BLaER1 (cell line): ENCODE results near the gene SYT6.
A peak's percentile ranks its signal among the peaks of the same experiment; 100 is the strongest.
"Not testable (repeated sequence)": the region's sequence is repeated elsewhere in the genome, so short reads cannot be mapped to it uniquely, and the experiment has no call there.

Experiments used
- H3K27ac ChIP-seq: shearing (Covaris generic); formaldehyde crosslinking; 2 replicates; pipeline ENCODE4 v1.8.1; 2022
- H3K27me3 ChIP-seq: shearing (Covaris generic); formaldehyde crosslinking; 2 replicates; pipeline ENCODE4 v1.8.1; 2022
- H3K36me3 ChIP-seq: shearing (Covaris generic); formaldehyde crosslinking; 2 replicates; pipeline ENCODE4 v1.8.1; 2022
- H3K4me1 ChIP-seq: shearing (Covaris generic); formaldehyde crosslinking; 2 replicates; pipeline ENCODE4 v1.8.1; 2022
- H3K4me2 ChIP-seq: shearing (Covaris generic); formaldehyde crosslinking; 2 replicates; pipeline ENCODE4 v1.8.1; 2022
- H3K4me3 ChIP-seq: shearing (Covaris generic); formaldehyde crosslinking; 2 replicates; pipeline ENCODE4 v1.8.1; 2022
- H3K9ac ChIP-seq: shearing (Covaris generic); formaldehyde crosslinking; 2 replicates; pipeline ENCODE4 v1.8.1; 2022
- H3K9me3 ChIP-seq: shearing (Covaris generic); formaldehyde crosslinking; 2 replicates; pipeline ENCODE4 v1.8.1; 2022
- H4K20me1 ChIP-seq: shearing (Covaris generic); formaldehyde crosslinking; 2 replicates; pipeline ENCODE4 v1.8.1; 2022
- Cebpa-rat ChIP-seq: shearing (Covaris generic); IDR thresholded peaks from 2 replicates; pipeline ENCODE4 v1.8.1; 2022

The SYT6 gene

DNA sequence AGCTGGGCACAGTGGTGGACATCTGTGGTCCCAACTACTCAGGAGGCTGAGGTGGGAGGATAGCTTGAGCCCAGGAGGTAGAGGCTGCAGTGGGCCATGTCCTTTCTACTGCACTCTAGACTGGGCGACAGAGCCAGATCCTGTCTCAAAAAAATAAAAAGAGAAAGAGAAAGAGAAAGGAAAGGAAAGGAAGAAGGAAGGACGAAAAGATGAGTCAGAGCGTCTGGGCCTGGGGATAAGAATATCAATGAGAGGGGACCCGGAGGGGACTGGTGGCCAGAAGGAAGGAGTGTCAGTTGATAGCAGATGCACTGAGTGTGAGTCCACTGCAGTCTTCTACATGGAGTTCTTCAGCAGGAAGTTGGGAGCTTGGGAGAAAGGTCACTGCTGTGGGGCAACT lies 75.6 kb downstream of the SYT6 start:
- no peak for TF ChIP-seq Cebpa-rat
- no peak overlapping the region for H3K27ac ChIP-seq
- no peak overlapping the region for H3K4me2 ChIP-seq
- no peaks in the 10 kb centered on the region for H4K20me1 ChIP-seq
- no peaks in the 10 kb centered on the region for H3K36me3 ChIP-seq
- no peaks in the 10 kb centered on the region for H3K27me3 ChIP-seq
- peaks cover 1% of the 10 kb centered on the region; the same call in 1 of the 2 replicates for H3K9me3 ChIP-seq
- peaks cover 7% of the 10 kb centered on the region; the same call in 1 of the 2 replicates for H3K4me1 ChIP-seq
- H3K4me3 ChIP-seq, result no peak overlapping the region
- H3K9ac ChIP-seq, result no peak overlapping the region

DNA sequence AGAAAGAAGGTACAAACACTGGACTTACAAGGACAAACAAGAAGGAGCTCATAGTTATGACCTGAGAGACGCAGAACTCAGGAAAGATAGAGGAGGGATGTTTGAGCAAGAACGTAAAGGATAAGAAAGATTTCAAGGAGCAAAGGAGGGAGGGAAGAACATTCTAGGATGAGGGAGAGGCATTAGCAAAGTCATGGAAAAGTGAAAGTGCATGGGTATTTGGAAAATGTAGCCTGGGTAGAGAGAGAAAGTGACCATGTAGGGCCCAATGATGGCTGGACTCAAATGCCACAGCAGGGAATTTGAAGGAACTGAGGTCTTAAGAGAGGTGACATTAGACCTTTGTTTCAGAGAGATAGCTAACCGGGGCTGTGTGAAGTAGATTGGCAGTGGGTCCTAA lies 76.5 kb downstream of the SYT6 start:
- H3K4me2 ChIP-seq, result no peak overlapping the region
- no peak for TF ChIP-seq Cebpa-rat
- peaks cover 11% of the 10 kb centered on the region for H3K9me3 ChIP-seq
- no peaks in the 10 kb centered on the region for H3K36me3 ChIP-seq
- H4K20me1 ChIP-seq, result no peaks in the 10 kb centered on the region
- H3K9ac ChIP-seq, result no peak overlapping the region
- peaks cover 7% of the 10 kb centered on the region; the same call in 1 of the 2 replicates for H3K4me1 ChIP-seq
- no peak overlapping the region for H3K4me3 ChIP-seq
- no peaks in the 10 kb centered on the region for H3K27me3 ChIP-seq
- no peak overlapping the region for H3K27ac ChIP-seq

DNA sequence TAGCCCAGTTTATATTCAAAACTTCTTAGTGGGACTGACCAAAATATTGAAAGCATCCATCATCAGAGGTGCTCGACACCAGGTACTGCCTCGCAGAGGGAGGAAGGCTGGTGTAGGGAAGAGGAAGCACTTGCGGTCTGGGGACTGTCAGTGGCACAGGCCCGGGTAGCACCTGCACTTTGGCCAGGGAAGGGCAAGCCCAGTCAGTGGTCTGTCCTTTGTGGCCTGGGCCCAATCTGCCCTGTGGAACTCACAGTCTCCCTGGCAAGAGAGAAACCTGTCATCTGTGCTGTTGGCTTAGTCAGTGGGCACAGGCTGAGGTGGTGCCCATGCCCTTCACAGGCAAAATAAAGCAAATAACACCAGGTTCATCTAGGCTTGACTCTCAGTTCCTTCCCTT lies 77.4 kb downstream of the SYT6 start:
- Histone ChIP-seq H3K4me3 (no peak overlapping the region), H3K9me3 (peaks cover 19% of the 10 kb centered on the region), H3K27ac (no peak overlapping the region), H3K4me1 (peaks cover 7% of the 10 kb centered on the region; the same call in 1 of the 2 replicates), H3K9ac (no peak overlapping the region), H3K4me2 (peak overlapping the region; percentile 7; the same call in 1 of the 2 replicates), H3K36me3 (no peaks in the 10 kb centered on the region), H3K27me3 (no peaks in the 10 kb centered on the region), H4K20me1 (no peaks in the 10 kb centered on the region)
- no peak for TF ChIP-seq Cebpa-rat

DNA sequence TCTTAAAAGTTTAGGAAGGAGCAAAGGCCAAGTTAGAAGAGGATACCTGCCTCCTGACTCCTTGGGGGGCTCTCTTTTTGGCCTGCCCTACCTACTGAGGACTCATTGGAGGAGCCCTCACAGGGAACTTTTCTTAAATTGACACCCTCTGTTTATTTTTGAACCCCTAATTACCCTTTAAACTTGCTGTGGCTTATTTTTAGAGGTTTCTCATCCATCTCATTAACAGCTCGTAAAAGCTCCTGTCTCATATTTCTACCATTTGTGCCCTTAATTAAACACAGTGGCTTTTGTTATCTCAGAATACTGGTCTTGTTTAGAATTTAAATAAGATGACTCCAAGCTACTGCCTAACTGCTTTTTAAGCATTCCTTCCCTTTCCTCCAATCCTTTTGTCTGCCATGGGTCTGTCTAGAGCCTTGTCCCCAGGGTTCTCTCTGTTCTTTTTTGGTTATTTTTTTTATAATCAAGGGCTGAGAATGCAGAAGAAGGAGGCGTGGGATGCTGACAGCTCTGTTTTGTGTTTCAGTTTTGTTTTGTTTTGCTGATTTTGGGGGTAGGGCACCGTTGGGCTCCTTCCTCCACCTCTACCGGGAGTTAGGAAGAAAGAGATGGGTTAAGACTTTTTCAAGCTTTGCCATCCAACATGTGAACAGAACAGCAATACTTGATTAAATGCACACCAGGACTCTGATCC lies 78.0 kb downstream of the SYT6 start:
- no peak for TF ChIP-seq Cebpa-rat
- Histone ChIP-seq H3K4me2 (peak overlapping the region; percentile 7; the same call in 1 of the 2 replicates), H3K9me3 (peaks cover 23% of the 10 kb centered on the region), H3K4me1 (peaks cover 7% of the 10 kb centered on the region; the same call in 1 of the 2 replicates), H4K20me1 (no peaks in the 10 kb centered on the region), H3K27ac (no peak overlapping the region), H3K36me3 (no peaks in the 10 kb centered on the region), H3K9ac (no peak overlapping the region), H3K27me3 (no peaks in the 10 kb centered on the region), H3K4me3 (no peak overlapping the region)

- Histone ChIP-seq H3K27ac (no peak overlapping the region), H3K4me1 (peaks cover 7% of the 10 kb centered on the region; the same call in 1 of the 2 replicates), H4K20me1 (no peaks in the 10 kb centered on the region), H3K36me3 (no peaks in the 10 kb centered on the region), H3K4me2 (no peak overlapping the region), H3K9ac (no peak overlapping the region), H3K4me3 (no peak overlapping the region), H3K27me3 (no peaks in the 10 kb centered on the region), H3K9me3 (peaks cover 23% of the 10 kb centered on the region)
- TF ChIP-seq Cebpa-rat, result no peak
These were observed 78.6 kb downstream of the SYT6 start for GRCh38 chr1:114075105-114075504.

- Histone ChIP-seq H3K4me2 (no peak overlapping the region), H3K9ac (no peak overlapping the region), H3K36me3 (no peaks in the 10 kb centered on the region), H3K4me3 (no peak overlapping the region), H3K9me3 (peaks cover 23% of the 10 kb centered on the region), H3K4me1 (peaks cover 7% of the 10 kb centered on the region; the same call in 1 of the 2 replicates), H3K27me3 (no peaks in the 10 kb centered on the region), H4K20me1 (no peaks in the 10 kb centered on the region), H3K27ac (no peak overlapping the region)
- no peak for TF ChIP-seq Cebpa-rat
These were observed 81.4 kb downstream of the SYT6 start for GRCh38 chr1:114072246-114072645.

- not testable (repeated sequence) for H3K27me3 ChIP-seq, H4K20me1 ChIP-seq, H3K4me3 ChIP-seq, H3K9ac ChIP-seq, H3K27ac ChIP-seq, H3K36me3 ChIP-seq, H3K4me1 ChIP-seq, H3K4me2 ChIP-seq
- peaks cover 23% of the 10 kb centered on the region for H3K9me3 ChIP-seq
These were observed 83.9 kb downstream of the SYT6 start for GRCh38 chr1:114069762-114070161.

DNA sequence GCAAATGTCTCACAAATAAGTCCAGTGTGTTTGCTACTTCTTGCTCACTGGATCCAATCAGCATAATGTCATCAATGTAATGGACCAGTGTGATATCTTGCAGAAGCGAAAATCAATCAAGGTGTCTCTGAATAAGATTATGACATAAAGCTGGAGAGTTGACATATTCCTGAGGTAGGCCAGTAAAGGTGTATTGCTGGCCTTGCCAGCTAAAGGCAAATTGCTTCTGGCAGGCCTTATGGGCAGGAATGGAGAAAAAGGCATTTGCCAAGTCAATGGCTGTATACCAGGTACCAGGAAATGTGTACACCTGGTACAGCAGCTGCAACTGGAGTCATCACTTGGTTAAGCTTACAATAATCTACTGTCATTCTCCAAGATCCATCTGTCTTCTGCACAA lies 85.0 kb downstream of the SYT6 start:
- H3K4me2 ChIP-seq, H4K20me1 ChIP-seq, H3K27me3 ChIP-seq, H3K36me3 ChIP-seq, H3K4me3 ChIP-seq, H3K4me1 ChIP-seq, H3K27ac ChIP-seq, H3K9ac ChIP-seq: not testable (repeated sequence)
- peaks cover 23% of the 10 kb centered on the region for H3K9me3 ChIP-seq

- not testable (repeated sequence) for H4K20me1 ChIP-seq, H3K4me1 ChIP-seq, H3K27ac ChIP-seq, H3K36me3 ChIP-seq, H3K9ac ChIP-seq, H3K4me3 ChIP-seq, H3K27me3 ChIP-seq, H3K4me2 ChIP-seq
- H3K9me3 ChIP-seq, result peaks cover 13% of the 10 kb centered on the region
These were observed 88.0 kb downstream of the SYT6 start for GRCh38 chr1:114065671-114066070.

- H3K9me3 ChIP-seq, result peaks cover 20% of the 10 kb centered on the region
- no peak overlapping the region for H3K9ac ChIP-seq
- H3K4me3 ChIP-seq, result no peak overlapping the region
- no peak for TF ChIP-seq Cebpa-rat
- no peaks in the 10 kb centered on the region for H3K27me3 ChIP-seq
- no peaks in the 10 kb centered on the region for H3K4me1 ChIP-seq
- no peak overlapping the region for H3K27ac ChIP-seq
- 0 out of 2 replicates have a peak, but pooled peaks cover 4% of the 10 kb centered on the region for H3K36me3 ChIP-seq
- H4K20me1 ChIP-seq, result no peaks in the 10 kb centered on the region
- no peak overlapping the region for H3K4me2 ChIP-seq
These were observed 90.1 kb downstream of the SYT6 start for GRCh38 chr1:114063544-114063943.
